AG10803 (cell line): ENCODE data around the gene SYTL2.

Source experiments
- DNase-seq: peaks from one replicate; pipeline ENCODE4 v3.0.0; 2010; ENCODE audit warnings: low read depth
- H3K4me3 ChIP-seq: 2 replicates; pipeline ENCODE4 v1.5.1; 2011; ENCODE audit warnings: mild to moderate bottlenecking, low read length, control low read depth
- TF ChIP-seq, protein P1 (sequence below): conservative IDR thresholded peaks from 2 replicates; pipeline ENCODE4 v1.5.1; 2011; ENCODE audit warnings: mild to moderate bottlenecking, low read length, control low read depth, inconsistent platforms

SYTL2 gene

DNA sequence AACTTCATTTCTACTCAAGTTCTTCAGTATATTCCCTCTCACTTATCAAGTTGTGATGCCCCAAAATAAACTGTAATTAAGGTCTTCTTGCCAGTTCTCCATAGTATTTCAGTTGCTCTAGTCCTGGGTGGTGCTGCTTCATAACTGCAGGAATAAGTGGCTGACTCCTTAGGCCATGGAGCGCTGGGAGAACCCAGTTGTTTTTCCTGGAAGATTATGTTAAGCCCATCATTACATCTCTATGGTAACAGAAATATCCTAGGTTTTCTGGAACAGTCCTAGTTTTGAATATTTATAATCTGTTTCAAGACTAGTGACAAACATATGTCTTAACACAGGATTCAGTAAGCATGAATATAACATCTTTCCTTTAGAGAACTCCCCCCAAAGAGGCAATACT lies 7.6 kb downstream of the SYTL2 start:
- H3K4me3 ChIP-seq = no peak overlapping the region
- DNase-seq = no peak
- TF ChIP-seq, protein P1, sequence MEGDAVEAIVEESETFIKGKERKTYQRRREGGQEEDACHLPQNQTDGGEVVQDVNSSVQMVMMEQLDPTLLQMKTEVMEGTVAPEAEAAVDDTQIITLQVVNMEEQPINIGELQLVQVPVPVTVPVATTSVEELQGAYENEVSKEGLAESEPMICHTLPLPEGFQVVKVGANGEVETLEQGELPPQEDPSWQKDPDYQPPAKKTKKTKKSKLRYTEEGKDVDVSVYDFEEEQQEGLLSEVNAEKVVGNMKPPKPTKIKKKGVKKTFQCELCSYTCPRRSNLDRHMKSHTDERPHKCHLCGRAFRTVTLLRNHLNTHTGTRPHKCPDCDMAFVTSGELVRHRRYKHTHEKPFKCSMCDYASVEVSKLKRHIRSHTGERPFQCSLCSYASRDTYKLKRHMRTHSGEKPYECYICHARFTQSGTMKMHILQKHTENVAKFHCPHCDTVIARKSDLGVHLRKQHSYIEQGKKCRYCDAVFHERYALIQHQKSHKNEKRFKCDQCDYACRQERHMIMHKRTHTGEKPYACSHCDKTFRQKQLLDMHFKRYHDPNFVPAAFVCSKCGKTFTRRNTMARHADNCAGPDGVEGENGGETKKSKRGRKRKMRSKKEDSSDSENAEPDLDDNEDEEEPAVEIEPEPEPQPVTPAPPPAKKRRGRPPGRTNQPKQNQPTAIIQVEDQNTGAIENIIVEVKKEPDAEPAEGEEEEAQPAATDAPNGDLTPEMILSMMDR = no peak

DNA sequence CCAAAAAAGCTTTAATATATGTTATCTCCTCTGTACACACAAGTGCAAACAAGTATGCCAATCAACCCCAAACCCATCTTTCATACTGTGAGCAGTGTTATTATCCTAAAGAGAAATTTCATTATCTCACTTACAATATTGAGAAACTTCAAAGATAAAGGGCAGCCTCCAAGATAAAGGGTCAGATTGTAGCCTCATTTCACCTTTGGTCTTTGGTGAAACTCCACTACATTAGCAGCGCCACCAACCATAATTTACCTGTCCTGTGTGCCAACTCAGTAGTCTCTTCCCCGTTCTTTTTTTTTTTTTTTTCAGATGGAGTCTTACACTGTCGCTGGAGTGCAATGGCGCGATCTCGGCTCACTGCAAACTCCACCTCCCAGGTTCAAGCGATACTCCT lies 9.4 kb downstream of the SYTL2 start:
- no peak for DNase-seq
- TF ChIP-seq, protein P1 = no peak
- no peak overlapping the region for H3K4me3 ChIP-seq

DNA sequence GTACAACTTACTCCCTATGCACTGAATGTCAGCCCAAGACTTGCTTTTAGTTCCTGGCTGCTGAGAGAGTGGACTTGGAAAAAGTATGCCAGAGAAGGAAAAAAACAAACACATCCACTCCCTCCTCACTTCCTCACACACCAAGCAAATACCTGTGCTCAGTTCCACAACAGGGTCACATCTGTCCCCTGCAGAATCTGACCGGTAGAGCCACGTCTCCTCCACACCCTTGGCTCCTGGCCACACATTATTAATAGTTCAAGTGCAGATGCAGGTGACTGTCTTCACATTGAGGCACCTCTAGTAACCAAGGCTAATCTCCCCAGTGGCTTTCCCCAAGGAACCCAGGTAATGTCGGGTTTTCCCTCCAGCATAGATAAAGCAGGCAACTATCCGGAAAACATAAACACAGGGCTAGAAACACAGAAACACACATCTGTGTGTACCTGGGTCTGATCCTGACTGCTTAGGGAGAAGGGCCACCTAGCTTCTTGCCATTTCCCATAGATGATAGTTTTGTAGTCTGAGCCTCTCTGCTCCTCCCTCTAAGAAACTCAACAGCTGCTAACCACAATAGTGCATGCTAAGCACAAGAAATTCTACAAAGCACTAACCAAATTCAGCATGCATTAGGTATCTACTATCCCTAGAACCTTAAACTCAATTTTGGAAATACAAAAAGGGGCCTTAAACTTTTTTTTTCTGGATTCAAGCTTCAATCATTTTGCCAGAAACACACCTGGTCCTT lies 10.2 kb downstream of the SYTL2 start:
- TF ChIP-seq, protein P1 = no peak
- DNase-seq = no peak
- no peak overlapping the region for H3K4me3 ChIP-seq

DNA sequence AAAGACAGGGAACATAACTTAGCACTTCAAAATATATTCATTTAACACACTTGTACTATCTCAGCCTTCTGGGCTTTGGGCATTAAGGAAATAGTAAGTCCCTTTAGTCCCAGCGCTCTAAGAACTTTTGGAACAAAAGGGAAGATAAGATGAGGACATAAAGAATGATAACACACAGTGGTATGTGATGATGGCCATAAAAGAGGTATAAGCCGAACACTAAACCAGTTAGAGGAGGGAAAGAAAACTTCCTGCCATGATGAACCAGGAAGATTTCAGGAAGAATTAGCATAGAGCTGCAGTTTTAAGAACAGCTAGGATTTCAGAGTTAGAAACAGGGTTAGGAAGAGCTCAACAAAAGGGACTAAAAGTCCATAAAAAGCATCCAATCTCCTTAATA lies 11.8 kb downstream of the SYTL2 start:
- no peak for DNase-seq
- no peak overlapping the region for H3K4me3 ChIP-seq
- TF ChIP-seq, protein P1 = no peak

DNA sequence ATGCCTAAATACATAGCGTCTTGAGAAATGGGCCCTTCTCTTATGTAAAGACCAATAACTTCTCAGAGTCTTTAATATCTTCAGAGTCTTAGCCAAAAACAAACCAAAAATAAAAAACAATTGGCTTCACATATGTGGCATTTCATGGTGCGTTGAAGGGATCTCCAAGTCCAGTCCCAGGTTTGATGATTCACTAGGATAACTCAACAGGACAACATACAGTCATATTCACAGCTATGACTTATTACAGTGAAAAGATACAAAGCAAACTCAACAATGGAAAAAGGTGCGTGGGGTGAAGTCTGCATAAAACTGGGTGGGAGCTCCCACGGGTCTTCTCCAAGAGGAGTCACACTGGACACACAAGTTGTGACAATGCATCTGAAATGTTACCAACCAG lies 12.6 kb downstream of the SYTL2 start:
- no peak overlapping the region for H3K4me3 ChIP-seq
- DNase-seq = no peak
- TF ChIP-seq, protein P1 = no peak

DNA sequence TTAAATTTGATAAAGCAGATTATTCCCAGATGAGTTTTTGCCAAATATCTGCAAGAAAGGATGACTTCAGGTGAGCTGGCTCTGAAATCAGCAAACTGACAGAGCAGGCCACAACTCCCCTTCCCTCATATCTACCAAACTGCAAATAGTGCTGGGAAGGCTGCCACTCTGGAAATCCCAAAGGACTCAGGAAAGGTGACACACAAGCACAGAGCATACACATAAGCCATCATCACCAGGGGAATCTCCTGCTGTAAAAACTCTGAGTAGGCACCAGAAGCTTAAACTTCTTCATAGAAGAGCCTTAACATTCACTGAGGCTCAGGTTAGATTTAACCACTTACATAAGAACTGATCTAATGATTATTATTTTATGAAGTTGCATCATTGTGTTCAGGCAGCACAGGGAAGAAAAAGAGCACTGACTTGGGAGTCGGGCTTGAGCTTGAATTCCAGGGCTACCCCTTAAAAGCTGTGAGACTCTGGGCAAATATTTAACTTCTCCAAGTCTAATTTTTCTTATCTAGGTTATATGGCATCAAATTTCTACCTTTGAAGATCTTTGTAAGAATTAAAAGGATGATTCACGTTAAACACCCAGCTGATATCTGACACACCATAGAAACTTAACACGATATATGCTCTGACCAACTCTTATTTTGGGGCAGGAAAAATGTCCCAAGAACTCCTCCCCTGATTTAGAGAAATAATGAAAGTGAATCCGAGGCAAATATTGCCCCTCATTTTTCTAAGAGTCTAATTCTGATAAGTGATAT lies 15.0 kb downstream of the SYTL2 start:
- TF ChIP-seq, protein P1 = no peak
- DNase-seq = no peak
- no peak overlapping the region for H3K4me3 ChIP-seq
